ENCODE results near the gene NXPE2. TPM values are rescaled to one million over a fixed set of nuclear protein-coding genes. Genes with fewer than 3 reads are reported as not detected.
"Not testable (repeated sequence)": the region's sequence is repeated elsewhere in the genome, so short reads cannot be mapped to it uniquely, and the experiment has no call there.

NXPE2 gene
- total RNA-seq, result under 1 TPM in 5 of 8 experiments, not detected in 3; 0.09 to 0.71 (median 0.17) TPM

- ATAC-seq (replicated peaks in 6 of 8), result no peak
- WGBS, 10 experiments, result 3 to 81% (median 54%) methylated on average over 3 to 8 of the region's 8 CpGs
These were observed at the start of gene NXPE2 for GRCh38 chr11:114678125-114679036. Gene NXPE2, plus strand, starts transcription at chr11:114678527. Its CDS starts 49 bp downstream, at chr11:114678576.

GRCh38 chr11:114631445-114631965, 46.8 kb upstream of the NXPE2 start:
- H3K4me3 ChIP-seq; H3K27ac ChIP-seq; in situ Hi-C loops (cut with MboI; ENCODE audit: low pct_unique_long_range_greater_than_20kb in 2 of 9, low sequenced_read_pairs in 9 of 9, unreplicated experiment in 9 of 9); H3K4me1 ChIP-seq (replicated peaks in 1 of 2); ATAC-seq (replicated peaks in 6 of 8): not testable (repeated sequence)
- WGBS, 10 experiments, result 58 to 100% (median 88%) methylated on average over 1 to 9 of the region's 13 CpGs; no CpG with 5 or more reads in 2 of the 10 experiments

More at GRCh38 chr11:114678125-114679036, at the start of gene NXPE2:
- Histone ChIP-seq H3K4me1 (replicated peaks in 1 of 2) (no peaks in the 10 kb centered on the region), H3K4me3 (no peak within 1 kb of the TSS), H3K27ac (no peak within 1 kb of the TSS)
- in situ Hi-C loops (cut with MboI; ENCODE audit: low pct_unique_long_range_greater_than_20kb in 2 of 9, low sequenced_read_pairs in 9 of 9, unreplicated experiment in 9 of 9), result no loop called here

GRCh38 chr11:114639440-114639839, 38.9 kb upstream of the NXPE2 start:
- in situ Hi-C loops (cut with MboI; ENCODE audit: low pct_unique_long_range_greater_than_20kb in 2 of 9, low sequenced_read_pairs in 9 of 9, unreplicated experiment in 9 of 9); H3K4me3 ChIP-seq; H3K27ac ChIP-seq; ATAC-seq (replicated peaks in 6 of 8); H3K4me1 ChIP-seq (replicated peaks in 1 of 2): not testable (repeated sequence)
- 90 to 100% (median 95%) methylated on average over 1 to 3 of the region's 6 CpGs; no CpG with 5 or more reads in 5 of the 10 experiments for WGBS, 10 experiments

GRCh38 chr11:114650661-114651060, 27.7 kb upstream of the NXPE2 start:
- Histone ChIP-seq H3K4me3 (no peak overlapping the region), H3K4me1 (replicated peaks in 1 of 2) (no peaks in the 10 kb centered on the region), H3K27ac (no peak overlapping the region)
- no peak for ATAC-seq (replicated peaks in 6 of 8)
- in situ Hi-C loops (cut with MboI; ENCODE audit: low pct_unique_long_range_greater_than_20kb in 2 of 9, low sequenced_read_pairs in 9 of 9, unreplicated experiment in 9 of 9), result loop anchor here in 3 of 9 experiments (25.0 kb wide), 1 partner anchor 88 kb away; the partner anchor contains the start of gene NXPE1 (in 3 of the 3)
- 0 to 79% (median 33%) methylated on average over 2 to 3 of the region's 3 CpGs; no CpG with 5 or more reads in 5 of the 10 experiments for WGBS, 10 experiments

- 25 to 88% (median 60%) methylated on average over 2 to 19 of the region's 19 CpGs; no CpG with 5 or more reads in 4 of the 10 experiments for WGBS, 10 experiments
- in situ Hi-C loops (cut with MboI; ENCODE audit: low pct_unique_long_range_greater_than_20kb in 2 of 9, low sequenced_read_pairs in 9 of 9, unreplicated experiment in 9 of 9), result loop anchor here in 3 of 9 experiments (25.0 kb wide), 1 partner anchor 89 kb away; the partner anchor contains the start of gene NXPE1 (in 3 of the 3)
- no peak overlapping the region for H3K27ac ChIP-seq
- H3K4me1 ChIP-seq (replicated peaks in 1 of 2), result no peaks in the 10 kb centered on the region
- H3K4me3 ChIP-seq, result no peak overlapping the region
- ATAC-seq (replicated peaks in 6 of 8), result no peak
These were observed 27.1 kb upstream of the NXPE2 start for GRCh38 chr11:114651145-114651718.

- in situ Hi-C loops (cut with MboI; ENCODE audit: low pct_unique_long_range_greater_than_20kb in 2 of 9, low sequenced_read_pairs in 9 of 9, unreplicated experiment in 9 of 9), result loop anchor here in 3 of 9 experiments (25.0 kb wide), 1 partner anchor 91 kb away; the partner anchor contains the start of gene NXPE1 (in 3 of the 3)
- ATAC-seq (replicated peaks in 6 of 8), result no peak
- no peaks in the 10 kb centered on the region for H3K4me1 ChIP-seq (replicated peaks in 1 of 2)
- no peak overlapping the region for H3K27ac ChIP-seq
- no peak overlapping the region for H3K4me3 ChIP-seq
- WGBS, 10 experiments, result 0 to 66% (median 54%) methylated on average over 1 to 2 of the region's 2 CpGs; no CpG with 5 or more reads in 1 of the 10 experiments
These were observed 25.2 kb upstream of the NXPE2 start for GRCh38 chr11:114653148-114653547.

GRCh38 chr11:114664641-114665040, 13.7 kb upstream of the NXPE2 start:
- ATAC-seq (replicated peaks in 6 of 8), result no peak
- Histone ChIP-seq H3K4me3 (no peak overlapping the region), H3K27ac (no peak overlapping the region), H3K4me1 (replicated peaks in 1 of 2) (no peaks in the 10 kb centered on the region)
- in situ Hi-C loops (cut with MboI; ENCODE audit: low pct_unique_long_range_greater_than_20kb in 2 of 9, low sequenced_read_pairs in 9 of 9, unreplicated experiment in 9 of 9), result loop anchor here in 3 of 9 experiments (25.0 kb wide), 1 partner anchor 102 kb away; the partner anchor contains the start of gene NXPE1 (in 3 of the 3)
- WGBS, 10 experiments, result 0 to 89% (median 69%) methylated on average over 1 to 2 of the region's 2 CpGs; no CpG with 5 or more reads in 2 of the 10 experiments

- in situ Hi-C loops (cut with MboI; ENCODE audit: low pct_unique_long_range_greater_than_20kb in 2 of 9, low sequenced_read_pairs in 9 of 9, unreplicated experiment in 9 of 9), result loop anchor here in 3 of 9 experiments (25.0 kb wide), 1 partner anchor 104 kb away; the partner anchor contains the start of gene NXPE1 (in 3 of the 3)
- Histone ChIP-seq H3K4me1 (replicated peaks in 1 of 2) (no peaks in the 10 kb centered on the region), H3K4me3 (no peak overlapping the region), H3K27ac (no peak overlapping the region)
- WGBS, 10 experiments, result 0 to 100% (median 51%) methylated on average over 1 to 2 of the region's 2 CpGs; no CpG with 5 or more reads in 4 of the 10 experiments
- no peak for ATAC-seq (replicated peaks in 6 of 8)
These were observed 11.6 kb upstream of the NXPE2 start for GRCh38 chr11:114666760-114667159.

GRCh38 chr11:114668109-114668508, 10.2 kb upstream of the NXPE2 start:
- Histone ChIP-seq H3K4me1 (replicated peaks in 1 of 2) (no peaks in the 10 kb centered on the region), H3K4me3 (no peak overlapping the region), H3K27ac (no peak overlapping the region)
- no peak for ATAC-seq (replicated peaks in 6 of 8)
- in situ Hi-C loops (cut with MboI; ENCODE audit: low pct_unique_long_range_greater_than_20kb in 2 of 9, low sequenced_read_pairs in 9 of 9, unreplicated experiment in 9 of 9), result loop anchor here in 3 of 9 experiments (25.0 kb wide), 1 partner anchor 106 kb away; the partner anchor contains the start of gene NXPE1 (in 3 of the 3)

GRCh38 chr11:114673661-114674060, 4.7 kb upstream of the NXPE2 start:
- Histone ChIP-seq H3K4me3 (no peak overlapping the region), H3K4me1 (replicated peaks in 1 of 2) (no peaks in the 10 kb centered on the region), H3K27ac (no peak overlapping the region)
- in situ Hi-C loops (cut with MboI; ENCODE audit: low pct_unique_long_range_greater_than_20kb in 2 of 9, low sequenced_read_pairs in 9 of 9, unreplicated experiment in 9 of 9), result loop anchor here in 3 of 9 experiments (25.0 kb wide), 1 partner anchor 111 kb away; the partner anchor contains the start of gene NXPE1 (in 3 of the 3)
- ATAC-seq (replicated peaks in 6 of 8), result no peak

GRCh38 chr11:114679505-114679904, 1.2 kb downstream of the NXPE2 start:
- no peak for ATAC-seq (replicated peaks in 6 of 8)
- H3K27ac ChIP-seq, result no peak overlapping the region
- no peaks in the 10 kb centered on the region for H3K4me1 ChIP-seq (replicated peaks in 1 of 2)
- H3K4me3 ChIP-seq, result no peak overlapping the region
- WGBS, 10 experiments, result 10 to 81% (median 57%) methylated on average over 1 to 4 of the region's 4 CpGs; no CpG with 5 or more reads in 1 of the 10 experiments
- in situ Hi-C loops (cut with MboI; ENCODE audit: low pct_unique_long_range_greater_than_20kb in 2 of 9, low sequenced_read_pairs in 9 of 9, unreplicated experiment in 9 of 9), result no loop called here

GRCh38 chr11:114683007-114683406, 4.7 kb downstream of the NXPE2 start:
- H3K27ac ChIP-seq, result no peak overlapping the region
- in situ Hi-C loops (cut with MboI; ENCODE audit: low pct_unique_long_range_greater_than_20kb in 2 of 9, low sequenced_read_pairs in 9 of 9, unreplicated experiment in 9 of 9), result no loop called here
- no peaks in the 10 kb centered on the region for H3K4me1 ChIP-seq (replicated peaks in 1 of 2)
- WGBS, 10 experiments, result 5 to 92% (median 63%) methylated on average over 1 of the region's 1 CpG
- ATAC-seq (replicated peaks in 6 of 8), result no peak
- no peak overlapping the region for H3K4me3 ChIP-seq

- H3K4me3 ChIP-seq, result no peak overlapping the region
- in situ Hi-C loops (cut with MboI; ENCODE audit: low pct_unique_long_range_greater_than_20kb in 2 of 9, low sequenced_read_pairs in 9 of 9, unreplicated experiment in 9 of 9), result no loop called here
- H3K4me1 ChIP-seq (replicated peaks in 1 of 2), result no peaks in the 10 kb centered on the region
- H3K27ac ChIP-seq, result no peak overlapping the region
- ATAC-seq (replicated peaks in 6 of 8), result no peak
These were observed 6.3 kb downstream of the NXPE2 start for GRCh38 chr11:114684636-114685035.

Measured in motor neuron (in vitro differentiated cells).